HuH-7 (cell line): Measurements from ENCODE around the gene PAK4.

Experiments
- DNase-seq: peaks from one replicate; pipeline ENCODE4 v3.0.0; 2011; ENCODE audit warnings: low spot score

PAK4 gene

DNA sequence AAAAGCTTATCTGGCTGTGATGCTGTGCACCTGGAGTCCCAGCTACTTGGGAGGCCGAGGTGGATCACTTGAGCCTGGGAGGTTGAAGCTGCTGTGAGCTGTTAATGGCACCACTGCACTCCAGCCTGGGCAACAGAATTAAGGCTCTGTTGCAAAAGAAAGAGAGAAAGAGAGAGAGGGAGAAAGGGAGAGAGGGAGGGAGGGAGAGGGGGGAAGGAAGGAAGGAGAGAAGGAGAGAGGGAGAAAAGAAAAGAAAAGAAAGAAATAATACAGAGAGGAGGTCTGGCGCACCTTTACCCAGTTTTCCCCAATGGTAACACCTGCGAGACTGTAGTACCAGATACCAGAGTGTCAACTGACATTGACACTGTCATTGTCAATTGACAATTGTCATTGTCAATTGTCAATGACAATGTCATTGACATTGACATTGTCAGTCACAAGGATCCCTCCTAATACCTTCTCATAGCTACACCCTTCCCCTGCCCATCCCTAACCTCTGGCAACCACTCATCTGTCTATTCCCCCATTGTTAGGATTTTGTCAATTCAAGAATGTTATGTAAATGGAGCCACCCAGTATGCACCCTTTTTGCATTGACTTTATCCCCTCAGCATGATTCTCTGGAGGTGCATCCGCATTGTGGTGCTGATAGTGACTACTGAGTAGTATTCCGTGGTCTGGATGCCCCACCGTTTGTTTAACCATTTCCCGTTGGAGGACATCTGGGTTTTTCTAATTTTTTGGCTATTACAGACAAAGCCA, 21.3 kb downstream of the PAK4 start:
- no peak for DNase-seq

DNA sequence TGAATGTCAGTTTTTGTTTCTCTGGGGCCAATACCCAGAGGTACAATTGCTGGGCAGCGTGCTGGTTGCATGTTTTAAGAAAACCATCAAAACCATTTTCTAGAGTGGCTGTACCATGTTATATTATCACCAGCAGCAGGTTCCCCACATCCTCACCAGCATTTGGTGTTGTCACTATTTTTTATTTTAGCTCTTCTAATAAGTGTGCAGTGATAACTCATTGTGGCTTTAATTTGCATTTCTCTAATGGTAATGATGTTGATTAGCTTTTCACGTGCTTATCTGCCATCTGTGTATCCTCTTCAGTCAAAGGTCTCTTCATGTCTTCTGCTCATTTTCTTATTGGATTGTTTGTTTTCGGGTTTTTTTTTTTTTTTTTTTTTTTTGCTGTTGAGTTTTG, 21.9 kb downstream of the PAK4 start:
- DNase-seq, result no peak

GRCh38 chr19:39148939-39149529, 23.4 kb downstream of the PAK4 start:
- no peak for DNase-seq

DNA sequence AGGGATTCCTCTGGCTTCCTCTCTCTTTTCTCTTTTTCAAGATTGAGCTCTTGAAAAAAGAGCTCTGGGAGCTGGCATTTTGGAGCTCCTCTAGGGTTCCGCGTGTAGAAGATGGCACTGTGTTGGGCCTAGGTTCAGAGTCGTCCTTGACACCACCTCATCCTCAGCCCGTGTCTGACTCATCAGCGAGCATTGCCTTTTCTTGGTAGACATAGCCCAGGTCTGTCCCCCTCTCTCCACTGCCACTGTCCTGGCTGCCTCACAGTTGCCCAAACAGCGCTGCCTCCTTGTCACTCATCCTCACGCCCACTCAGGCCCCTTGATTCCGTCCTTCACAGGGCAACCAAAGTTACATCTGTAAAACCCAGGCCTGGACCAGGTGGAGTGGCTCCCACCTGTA, 24.6 kb downstream of the PAK4 start:
- no peak for DNase-seq

DNA sequence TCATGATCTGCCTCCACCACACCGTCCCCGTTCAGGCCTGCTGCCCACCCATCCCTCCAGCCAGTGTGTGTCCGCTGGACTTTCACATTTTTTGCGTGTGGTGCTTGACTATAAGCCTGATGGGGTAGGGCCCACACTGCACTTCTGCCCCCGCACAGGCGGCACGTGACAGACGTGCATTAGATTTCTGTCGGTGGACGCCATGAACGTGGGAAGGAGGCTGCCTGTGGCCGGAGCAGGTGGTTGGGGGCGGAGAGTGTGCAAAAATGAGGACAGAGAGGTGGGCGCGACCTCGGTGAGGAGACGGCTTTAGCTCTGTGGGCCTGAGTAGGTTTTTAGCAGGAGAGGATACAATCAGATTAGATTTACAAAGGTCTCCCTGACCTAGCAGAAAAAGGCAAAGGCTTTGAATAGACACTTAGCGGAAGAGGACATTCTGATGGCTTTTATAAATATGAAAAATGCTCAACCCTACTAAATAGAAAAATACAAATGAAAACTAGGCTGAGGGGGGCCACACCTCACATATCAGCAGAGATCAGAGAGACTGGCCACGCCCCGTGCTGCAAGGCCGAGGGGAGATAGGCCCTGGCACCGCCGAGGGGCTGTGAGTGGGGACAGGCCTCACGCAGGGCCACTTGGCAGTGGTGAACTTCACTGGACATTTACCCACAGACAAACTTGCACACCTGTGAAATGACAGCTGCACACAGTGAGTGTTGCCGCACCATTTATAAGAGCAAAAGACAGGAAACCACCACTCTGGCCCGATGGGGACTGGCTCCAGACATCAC, 25.4 kb downstream of the PAK4 start:
- no peak for DNase-seq

DNA sequence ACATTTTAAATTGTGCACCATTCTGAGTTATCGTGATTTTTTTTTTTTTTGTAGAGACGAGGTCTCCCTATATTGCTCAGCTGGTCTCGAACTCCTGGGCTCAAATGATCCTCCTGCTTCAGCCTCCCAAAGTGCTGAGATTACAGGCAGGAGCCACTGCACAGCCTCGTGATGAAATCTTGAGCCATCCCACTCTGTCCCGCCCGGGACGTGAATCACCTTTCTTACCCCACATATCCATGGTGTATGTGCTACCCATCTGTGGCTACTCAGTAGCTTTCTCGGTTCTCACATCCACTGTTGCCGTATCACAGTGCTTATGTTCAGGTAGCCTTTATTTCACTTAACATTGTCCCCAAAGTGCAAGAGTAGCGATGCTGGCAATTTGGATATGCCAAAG, 26.5 kb downstream of the PAK4 start:
- no peak for DNase-seq

DNA sequence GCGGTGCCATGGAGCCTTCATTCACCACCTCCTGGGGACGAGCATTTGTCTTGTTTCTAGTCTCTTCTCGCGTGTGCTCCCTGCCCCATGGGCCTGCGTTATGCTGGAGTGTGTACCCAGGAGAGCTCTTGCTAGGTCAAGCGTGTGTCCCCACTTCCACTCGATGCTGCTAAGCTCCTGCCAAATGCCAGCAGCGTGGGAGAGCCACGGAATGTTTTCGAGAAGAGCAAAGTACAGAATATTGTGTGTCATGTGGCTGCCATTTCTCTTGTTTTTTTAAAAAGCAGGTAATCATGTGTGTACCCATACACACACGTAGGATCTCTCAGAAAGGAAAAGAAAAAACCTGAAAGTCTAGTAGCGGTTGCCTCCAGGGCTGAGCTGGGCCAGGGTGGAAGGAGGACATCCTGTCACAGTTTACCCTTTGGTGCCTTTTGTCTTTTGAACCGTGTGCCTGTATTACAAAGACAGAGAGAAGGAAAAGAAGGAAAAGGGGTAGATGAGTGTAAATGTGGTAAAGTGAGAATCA, 28.6 kb downstream of the PAK4 start:
- DNase-seq, result no peak

GRCh38 chr19:39154629-39155100, 29.1 kb downstream of the PAK4 start:
- DNase-seq, result no peak

DNA sequence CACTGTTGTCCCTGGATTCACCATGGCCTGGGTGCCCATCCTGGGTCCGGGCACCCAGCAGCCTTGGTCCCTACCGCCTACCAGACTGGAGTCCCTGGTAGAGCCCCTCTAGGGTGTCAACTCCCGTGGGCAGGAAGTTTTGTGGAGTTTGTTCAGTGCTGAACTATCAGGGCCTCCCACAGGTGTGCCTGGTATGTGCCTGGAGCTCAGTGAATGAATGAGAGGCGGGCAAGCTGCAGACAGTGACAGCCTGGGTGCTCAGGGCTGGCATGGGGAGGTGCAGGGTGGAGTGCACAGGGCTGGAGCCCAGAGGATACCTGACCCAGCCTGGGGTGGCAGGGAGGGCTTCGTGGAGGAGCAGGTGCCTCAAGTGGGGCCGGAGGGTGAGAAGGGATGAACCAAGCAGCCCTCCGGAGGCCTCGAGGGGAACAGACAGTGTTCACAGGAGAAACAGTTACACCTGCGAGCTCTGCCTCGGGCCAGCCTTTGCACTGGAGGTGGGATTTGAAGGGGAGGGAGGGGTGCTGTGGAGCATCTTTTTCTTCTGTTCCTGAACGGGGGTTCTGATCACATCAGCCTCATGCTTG, 29.6 kb downstream of the PAK4 start:
- no peak for DNase-seq

- DNase-seq, result no peak
Observed at GRCh38 chr19:39155741-39156140, 30.2 kb downstream of the PAK4 start.

- DNase-seq, result no peak
Observed at GRCh38 chr19:39156326-39157230, 31.0 kb downstream of the PAK4 start.

DNA sequence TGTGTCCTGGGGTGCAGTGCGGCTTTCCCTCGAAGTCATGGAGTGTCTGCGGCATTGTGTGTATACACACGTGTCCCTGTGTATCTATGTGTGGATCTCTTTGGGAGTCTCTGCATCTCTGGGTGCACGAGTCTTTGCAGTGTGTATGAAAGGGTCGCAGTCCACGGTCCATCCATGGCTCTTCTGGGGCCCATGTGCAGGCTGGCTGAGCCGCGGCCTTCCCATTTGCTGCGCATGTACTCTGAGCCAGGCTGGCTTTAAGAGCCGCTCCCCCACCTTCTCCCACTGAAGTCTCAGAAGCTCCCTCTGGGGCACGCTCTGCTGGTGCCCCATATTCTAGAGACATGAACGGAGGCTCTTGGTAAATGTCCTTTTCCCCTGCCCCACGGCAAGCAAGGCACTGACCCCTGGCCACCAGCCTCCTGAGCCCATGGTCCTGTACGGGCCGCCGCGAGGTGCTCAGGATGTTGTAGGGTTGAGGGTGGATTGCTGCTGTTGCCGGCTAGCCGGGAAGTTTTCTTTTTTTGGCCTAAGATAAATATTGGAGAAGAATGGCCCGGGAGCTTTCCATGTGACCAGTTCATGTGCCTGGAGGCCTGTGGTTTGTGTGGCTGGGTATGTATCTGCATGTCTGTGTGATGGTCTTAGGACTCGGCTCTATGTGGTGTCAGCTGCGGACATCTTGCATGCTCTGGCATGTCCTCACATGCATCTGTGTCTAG, 31.9 kb downstream of the PAK4 start:
- DNase-seq, result no peak

DNA sequence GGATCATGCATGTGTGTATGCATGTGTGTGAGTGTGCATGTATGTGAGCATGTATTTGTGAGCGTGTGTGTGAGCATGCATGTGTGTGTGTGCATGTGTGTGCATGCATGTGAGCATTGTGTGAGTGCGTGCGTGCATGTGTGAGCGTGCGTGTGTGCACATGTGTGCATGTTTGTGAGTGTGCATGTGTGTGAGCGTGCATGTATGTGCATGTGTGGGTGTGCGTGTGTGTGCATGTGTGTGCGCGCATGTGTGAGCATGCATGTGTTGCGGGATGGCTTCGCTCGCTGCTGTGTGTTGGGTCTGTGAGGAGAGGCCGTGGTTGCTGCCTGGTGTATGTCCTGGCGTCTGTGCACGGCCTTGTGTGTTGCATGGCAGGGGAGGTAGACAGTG, 32.4 kb downstream of the PAK4 start:
- no peak for DNase-seq

DNA sequence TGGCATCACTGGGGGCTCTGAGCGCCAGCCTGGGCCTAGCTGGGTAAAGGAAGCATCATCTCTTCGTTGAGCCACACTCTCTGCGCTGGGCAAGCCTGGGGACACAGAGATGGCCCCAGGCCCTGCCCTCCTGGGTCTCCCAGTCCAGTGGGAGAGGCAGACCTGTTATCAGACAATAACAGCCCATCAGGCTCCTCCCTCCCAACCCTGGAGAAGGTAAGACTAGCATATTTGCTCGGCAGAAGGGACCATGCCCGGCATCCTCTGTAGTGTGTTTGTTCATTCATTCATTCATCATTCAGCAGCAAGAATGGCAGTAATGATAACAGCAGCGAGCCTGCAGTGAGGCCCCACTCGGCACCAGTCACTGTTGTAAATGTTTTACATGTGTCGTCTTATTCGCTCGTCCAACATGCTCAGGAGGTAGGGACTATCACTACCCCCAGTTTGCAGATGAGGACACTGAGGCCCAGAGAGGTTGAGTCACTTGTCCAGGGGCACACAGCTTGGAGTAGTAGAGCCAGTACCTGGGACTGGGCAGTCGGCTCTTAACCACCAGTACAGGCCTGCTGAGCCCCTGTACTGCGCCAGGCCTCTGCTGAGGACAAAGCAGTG, 33.2 kb downstream of the PAK4 start:
- DNase-seq, result no peak

- no peak for DNase-seq
Observed at GRCh38 chr19:39160523-39160861, 34.9 kb downstream of the PAK4 start.

- DNase-seq, result no peak
Observed at GRCh38 chr19:39160889-39161672, 35.5 kb downstream of the PAK4 start.

GRCh38 chr19:39162441-39163043, 37.0 kb downstream of the PAK4 start:
- DNase-seq, result no peak

- DNase-seq, result no peak
Observed at GRCh38 chr19:39163621-39164020, 38.0 kb downstream of the PAK4 start.

- no peak for DNase-seq
Observed at GRCh38 chr19:39164289-39164688, 38.7 kb downstream of the PAK4 start.
